ENCODE results near the gene IL21R.
"Not testable (repeated sequence)": the region's sequence is repeated elsewhere in the genome, so short reads cannot be mapped to it uniquely, and the experiment has no call there.

Gene IL21R

GRCh38 chr16:27447301-27447700 is 45.3 kb downstream of the IL21R start:
- DNase-seq, result no peak

GRCh38 chr16:27448532-27449433 is 46.8 kb downstream of the IL21R start:
- DNase-seq, result no peak

DNA sequence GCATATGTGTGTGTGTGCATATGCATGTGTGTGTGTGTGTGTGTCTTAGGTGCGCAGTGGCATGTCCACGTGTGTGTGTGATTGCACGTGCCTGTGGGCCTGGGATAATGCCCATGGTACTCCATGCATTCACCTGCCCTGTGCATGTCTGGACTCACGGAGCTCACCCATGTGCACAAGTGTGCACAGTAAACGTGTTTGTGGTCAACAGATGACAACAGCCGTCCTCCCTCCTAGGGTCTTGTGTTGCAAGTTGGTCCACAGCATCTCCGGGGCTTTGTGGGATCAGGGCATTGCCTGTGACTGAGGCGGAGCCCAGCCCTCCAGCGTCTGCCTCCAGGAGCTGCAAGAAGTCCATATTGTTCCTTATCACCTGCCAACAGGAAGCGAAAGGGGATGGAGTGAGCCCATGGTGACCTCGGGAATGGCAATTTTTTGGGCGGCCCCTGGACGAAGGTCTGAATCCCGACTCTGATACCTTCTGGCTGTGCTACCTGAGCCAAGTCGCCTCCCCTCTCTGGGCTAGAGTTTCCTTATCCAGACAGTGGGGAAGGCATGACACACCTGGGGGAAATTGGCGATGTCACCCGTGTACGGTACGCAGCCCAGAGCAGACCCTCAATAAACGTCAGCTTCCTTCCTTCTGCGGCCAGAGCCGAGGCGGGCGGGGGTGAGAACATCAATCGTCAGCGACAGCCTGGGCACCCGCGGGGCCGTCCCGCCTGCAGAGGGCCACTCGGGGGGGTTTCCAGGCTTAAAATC is 47.6 kb downstream of the IL21R start:
- DNase-seq, result peak; percentile 82

GRCh38 chr16:27450196-27450549 is 48.2 kb downstream of the IL21R start:
- no peak for DNase-seq

DNA sequence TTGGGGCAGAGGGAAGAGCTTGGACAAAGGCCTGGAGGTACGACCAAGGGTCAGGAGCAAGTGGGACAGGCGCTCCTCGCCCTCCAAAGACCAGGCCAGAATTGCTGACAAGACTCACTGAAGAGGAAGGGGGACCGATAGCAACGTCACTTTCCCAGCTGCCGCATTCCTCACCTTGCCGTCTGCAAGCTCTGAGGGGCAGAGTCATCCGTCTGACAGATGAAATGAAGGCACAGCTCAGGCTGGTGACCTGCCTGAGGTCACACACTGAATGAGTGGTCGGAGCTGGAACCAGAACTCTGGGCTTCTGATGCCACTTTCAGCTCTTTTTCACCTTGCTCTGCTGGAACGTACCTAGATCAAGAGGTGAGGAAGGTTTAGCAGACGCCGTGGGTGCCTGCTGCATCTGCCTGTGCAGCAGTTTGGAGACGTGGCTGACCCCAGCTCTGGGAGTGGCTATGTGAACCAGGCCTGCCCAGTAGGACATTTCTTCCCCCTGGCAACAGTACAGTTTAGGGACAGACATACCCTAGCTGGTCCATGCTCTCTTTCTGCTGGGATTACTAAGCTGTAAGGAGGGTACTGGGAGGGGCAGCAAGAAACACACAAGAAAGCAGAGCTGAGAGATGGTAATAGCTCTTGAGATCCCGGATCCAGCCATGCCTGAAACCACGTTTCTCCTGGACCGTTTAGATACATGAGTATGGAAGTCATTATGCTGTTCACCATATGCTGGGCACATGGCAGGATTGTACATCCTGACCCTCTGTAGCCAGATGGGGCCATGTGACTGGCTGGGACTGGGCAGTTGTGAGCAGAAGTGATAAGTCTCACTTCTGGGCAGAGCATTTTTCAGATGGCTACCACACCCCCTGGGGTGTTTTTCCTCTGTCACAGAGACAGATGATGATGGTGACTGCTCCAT is 50.9 kb downstream of the IL21R start:
- DNase-seq, result no peak

DNA sequence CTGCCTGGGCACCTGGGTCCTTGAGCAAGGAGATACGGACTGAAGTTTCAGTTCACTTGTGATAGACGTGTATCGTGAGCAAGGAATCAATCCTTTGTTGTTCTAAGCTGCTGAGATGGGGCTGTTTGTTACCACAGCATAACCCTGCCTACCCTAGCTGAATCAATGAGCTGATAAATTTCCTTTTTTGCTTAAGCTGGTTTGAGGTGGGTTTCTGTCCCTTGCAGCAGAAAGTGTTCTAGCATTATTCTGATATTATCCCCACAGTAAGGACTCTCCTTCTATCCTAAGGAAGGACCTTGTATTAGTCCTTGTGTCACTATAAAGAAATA is 51.5 kb downstream of the IL21R start:
- DNase-seq, result no peak

DNA sequence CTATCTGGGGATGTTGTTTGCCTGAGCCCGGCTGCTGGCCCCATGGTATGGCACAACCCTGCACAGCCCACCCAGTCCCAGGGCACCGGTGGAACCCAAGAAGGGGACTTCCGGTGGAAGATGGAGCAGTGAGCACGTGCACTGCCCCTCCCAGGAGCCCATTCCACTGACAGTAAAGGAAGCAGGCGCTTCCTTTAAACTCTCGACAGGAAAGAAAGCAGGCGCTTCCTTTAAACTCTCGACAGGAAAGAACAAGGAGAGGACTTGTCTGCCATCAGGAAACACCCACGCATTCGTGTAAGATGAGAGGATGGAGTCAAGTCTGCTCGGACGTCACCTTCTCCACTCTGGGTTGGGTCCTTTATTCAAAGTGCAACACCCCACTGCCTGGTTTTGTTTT is 53.7 kb downstream of the IL21R start:
- no peak for DNase-seq

DNA sequence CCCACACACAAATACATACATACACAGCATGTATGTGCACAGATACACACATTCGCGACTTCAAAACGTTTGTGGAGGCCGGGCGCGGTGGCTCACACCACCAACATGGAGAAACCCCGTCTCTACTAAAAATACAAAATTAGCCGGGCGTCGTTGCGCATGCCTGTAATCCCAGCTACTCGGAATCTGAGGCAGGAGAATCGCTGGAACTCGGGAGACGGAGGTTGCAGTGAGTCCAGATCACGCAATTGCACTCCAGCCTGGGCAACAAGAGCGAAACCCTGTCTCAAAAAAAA is 55.6 kb downstream of the IL21R start:
- DNase-seq, result not testable (repeated sequence)

GRCh38 chr16:27458258-27458657 is 56.3 kb downstream of the IL21R start:
- DNase-seq, result no peak

DNA sequence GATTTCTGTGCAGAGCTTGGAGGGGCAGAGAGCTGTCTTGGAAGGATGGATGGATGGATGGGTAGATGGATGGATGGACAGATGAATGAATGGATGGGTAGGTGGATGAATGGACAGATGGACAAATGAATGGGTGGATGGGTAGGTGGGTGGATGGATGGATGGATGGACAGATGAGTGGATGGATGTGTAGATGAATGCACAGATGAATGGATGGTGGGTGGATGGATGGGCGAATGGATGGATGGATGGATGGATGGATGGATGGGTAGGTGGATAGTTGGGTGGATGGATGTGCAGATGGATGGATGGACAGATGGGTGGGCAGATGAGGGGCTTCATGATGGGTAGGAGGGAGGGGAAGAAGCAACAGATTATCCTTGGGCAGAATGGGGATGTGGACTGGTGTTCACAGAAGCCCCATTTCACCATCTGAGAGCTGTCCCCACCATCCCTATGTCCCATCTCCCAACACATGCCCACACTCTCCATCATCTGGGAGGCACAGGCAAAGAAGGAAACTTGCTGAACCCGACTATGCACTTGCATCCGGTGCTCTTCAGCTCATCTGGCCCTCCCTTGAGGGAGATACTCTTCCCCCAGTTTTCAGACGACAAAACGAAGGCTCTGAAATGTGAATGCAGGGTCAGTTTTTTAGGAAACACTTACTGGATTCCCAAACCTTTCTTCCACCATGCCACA is 57.2 kb downstream of the IL21R start:
- DNase-seq, result no peak

DNA sequence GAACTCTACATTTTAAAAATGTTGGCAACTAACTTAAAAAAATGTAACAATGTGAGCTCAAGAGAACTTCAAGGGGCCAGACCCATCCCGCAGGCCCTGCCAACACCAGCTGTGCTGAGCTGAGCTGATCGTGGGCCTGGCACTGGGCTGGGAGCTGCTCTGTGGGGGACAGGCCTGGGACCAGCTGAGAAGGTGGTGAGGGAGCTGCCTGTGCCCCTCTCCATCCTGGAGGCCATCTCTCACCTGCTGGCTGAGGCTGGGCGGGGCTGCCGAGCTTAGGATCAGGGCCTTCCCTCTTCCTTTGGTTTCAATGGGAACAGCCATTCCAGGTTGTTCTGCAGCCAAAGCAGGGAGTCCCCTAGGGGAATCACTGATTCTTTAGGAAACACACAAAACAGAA is 58.2 kb downstream of the IL21R start:
- no peak for DNase-seq

DNA sequence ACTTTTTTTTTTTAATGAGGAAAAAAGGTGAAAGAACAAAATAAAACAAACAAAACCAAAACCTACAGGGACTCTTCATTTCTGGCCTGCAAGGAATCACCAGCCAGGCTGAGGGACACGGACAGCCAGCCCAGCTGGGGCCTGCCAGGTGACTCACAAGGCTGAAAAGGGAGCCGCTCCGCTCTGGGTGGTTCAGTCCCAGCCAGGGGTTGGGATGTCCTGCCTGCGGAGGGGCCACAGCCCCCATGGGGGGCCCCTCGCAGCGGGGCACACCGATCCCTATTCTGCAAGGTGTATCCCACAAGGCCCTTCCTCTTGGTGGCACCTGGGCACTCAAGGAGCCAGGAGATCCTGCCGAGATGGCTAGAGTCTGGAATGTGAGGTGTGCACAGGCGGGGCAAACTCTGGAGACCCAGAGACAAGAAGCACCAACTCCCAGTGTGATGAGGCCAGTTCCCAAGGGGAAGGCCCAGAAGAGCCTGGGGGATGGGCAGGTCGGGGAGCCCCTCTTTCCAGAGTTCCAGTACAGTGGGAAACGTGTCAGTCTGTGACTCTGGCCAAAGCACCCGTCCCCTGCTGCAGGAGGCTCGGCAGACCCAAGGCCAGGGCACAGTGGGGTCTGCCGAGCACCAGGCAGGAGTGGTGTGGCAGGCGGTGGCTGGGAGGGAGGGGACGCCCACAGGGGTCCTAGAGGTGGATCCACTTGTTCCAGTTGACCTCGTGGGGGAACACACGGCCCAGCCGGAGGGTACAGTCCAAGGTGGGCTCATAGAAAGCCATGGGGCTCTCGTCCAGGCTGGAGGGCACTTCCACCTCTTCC is 58.9 kb downstream of the IL21R start:
- DNase-seq, result no peak

DNA sequence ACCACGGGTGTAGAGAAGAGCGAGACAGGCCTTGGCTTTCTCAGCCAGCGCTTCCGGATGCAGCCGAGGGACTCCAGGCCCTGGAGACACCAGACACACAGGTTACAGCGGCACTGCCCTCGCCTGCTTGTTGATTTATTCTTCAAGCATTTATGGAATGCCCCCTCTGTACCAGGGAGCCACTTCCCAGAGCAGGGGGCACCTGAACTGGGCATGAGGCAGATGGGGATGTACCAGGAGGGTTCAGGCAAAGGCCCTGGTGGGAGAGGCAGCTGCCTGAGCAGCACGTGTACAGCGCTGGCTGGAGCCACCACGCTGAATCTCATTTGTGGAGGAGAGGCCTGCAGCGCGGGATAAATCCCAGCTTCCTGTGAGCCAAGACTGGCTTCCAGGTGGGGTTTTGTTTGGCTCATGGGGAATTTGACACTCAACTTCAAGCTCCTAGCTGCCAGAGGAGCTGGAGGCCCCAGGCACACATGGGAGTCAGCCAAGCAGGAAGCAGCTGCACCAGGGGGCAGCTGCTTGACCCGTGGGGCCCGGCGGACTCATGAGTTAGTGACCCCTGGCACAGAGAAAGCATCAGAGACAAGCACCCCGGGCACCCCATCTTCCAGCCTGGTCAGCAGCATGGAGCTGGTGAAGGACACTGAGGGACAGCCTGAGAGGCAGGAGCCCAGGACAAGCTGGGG is 59.7 kb downstream of the IL21R start:
- DNase-seq, result no peak

GRCh38 chr16:27462200-27462845 is 60.3 kb downstream of the IL21R start:
- DNase-seq, result no peak

DNA sequence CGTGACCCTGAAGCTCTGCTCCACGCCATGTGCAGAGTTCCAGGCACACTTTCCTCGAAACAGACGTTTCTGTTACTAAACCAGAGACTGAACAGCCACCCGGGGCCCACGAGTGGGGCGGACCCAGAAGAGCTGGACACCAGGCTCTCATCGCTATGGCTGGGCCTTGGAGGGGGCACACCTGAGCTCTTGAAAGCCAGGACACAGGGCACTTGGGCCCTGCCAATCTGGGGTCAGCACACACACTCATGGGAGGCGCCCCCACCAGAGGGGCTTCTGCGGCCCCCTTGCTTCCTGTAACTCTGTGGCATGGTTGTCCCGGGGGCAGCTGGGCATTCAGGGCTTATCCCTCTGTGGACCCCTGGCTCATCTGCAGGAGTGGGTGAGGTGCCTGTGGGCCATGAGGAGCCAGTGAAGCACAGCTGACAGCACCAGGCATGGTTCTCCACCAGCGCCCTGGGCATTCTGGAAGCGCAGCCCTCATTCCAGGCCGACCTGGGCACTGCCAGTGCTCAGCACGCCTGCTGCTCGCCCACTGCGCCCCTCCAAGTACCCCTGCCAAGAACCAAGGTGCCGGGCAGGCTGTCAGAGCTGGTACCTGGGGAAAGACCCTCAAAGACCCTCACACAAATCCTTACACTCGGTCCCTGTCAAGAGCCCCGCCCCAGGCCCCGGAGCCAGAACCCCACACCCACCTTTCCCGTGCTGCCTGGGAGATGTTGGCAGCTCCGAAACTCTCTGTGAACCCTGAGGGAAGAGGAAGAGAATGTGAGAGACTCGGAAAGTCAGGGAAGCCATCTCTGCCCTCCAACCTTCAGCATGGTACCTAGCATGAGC is 61.1 kb downstream of the IL21R start:
- no peak for DNase-seq

DNA sequence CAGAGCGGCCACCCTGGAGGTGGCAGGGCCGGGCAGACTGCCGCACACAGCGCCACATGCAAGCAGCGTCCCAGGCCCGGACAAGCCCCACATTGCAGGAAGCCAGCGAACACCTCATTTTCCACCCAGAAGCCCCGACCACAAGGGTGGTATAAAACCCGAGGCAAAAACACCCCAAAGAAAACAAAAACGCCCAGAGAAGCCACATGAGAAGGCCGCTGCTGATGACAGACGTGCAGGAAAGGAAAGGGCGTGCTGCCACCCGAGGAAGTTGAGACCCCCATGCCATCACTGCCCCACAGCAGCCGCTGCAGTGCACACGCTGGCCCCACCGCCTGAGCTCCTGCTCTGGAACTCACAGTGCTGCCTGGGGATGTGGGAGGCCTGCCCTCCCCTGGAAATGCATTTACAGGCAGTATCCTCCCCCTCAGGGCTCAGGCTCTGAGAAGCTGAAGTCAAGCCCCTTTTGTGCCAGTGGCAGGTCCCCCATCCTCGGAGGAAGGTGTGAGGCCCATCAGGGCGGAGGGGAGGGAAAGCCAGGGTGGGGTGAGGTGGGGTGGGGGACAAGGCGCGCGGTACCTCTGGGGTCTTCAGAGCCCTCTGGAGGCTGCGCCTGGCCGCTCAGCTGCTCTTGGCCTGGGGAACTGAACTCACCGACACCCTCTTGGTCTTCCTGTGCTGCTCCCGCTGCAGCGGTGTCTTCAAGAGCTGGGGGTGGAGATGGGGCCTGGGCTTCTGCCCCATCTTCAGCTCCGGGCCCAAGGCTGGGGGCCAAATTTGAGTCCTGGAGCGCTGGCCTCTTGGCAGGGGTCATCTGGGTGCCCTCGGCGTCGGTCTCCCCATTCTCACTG is 62.0 kb downstream of the IL21R start:
- DNase-seq, result peak; percentile 75

DNA sequence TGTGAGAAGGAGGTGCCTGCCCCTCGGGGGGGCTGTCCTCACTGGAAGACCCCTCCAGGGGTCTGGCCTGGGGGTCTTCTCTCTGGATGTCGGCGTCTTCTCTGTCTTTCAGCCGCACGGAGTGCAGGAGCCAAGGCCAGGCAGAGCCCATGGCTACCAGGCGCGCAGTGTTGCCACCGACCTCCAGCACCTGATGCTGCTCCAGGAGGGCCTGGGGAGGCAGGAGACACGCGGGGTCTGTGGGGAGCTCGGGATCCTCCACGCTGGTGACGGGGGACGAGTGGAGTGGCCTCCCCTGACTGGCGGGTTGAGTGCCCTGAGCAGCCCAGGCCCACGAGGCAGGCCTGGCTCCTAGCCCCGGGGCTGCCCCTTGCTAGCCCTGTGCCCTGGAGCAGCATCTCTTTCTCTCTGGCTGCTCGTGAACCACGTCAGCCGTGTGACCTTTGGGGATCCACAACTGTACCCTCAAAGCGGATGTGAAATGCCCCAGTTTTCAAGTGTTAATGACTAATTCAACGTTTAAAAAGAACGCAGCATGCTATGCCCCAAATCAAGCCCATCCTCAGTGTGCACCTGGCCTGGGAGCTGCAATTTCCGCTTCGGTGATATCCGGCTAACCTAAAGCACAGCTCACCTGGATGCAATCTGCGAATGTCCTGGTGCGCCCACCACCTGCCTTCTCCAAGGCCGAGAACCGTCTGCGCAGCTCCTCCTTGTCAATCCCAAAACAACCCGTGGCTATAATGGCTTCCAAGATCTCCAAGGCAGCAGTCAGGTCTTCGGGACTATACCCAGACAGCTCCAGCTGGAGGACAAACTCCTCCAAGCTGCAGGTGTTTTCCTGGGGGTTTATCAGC is 62.9 kb downstream of the IL21R start:
- DNase-seq, result no peak

DNA sequence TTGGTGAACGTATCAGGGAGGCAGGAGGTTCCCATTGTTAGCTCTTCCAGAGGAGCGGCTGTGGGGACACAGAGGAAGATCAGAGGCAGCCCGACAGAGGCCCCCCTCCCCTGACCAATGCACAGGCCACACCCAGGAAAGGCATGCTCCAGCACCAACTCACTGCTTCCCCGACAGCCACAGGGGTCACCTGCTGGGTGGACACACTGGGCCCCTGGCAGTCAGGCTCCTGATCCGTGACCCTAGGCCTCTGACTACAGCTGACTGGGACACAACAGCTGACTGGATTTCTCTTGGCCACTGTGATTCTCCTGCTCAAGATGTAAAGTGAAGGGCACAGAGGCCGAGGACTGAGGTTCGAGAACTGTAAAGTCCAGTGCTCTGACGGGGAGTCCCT is 63.5 kb downstream of the IL21R start:
- no peak for DNase-seq
